ENCODE measurements around the gene VASN.
"Not testable (repeated sequence)": the region's sequence is repeated elsewhere in the genome, so short reads cannot be mapped to it uniquely, and the experiment has no call there.

VASN gene

GRCh38 chr16:4383591-4384444 lies 12.2 kb downstream of the VASN start:
- DNase-seq (ENCODE audit: low read depth in 3 of 3, low spot score in 1 of 3) = no peak

- DNase-seq (ENCODE audit: low read depth in 3 of 3, low spot score in 1 of 3) = no peak
Observed at GRCh38 chr16:4384509-4384942, 12.9 kb downstream of the VASN start.

GRCh38 chr16:4385066-4385788 lies 13.6 kb downstream of the VASN start:
- no peak for DNase-seq (ENCODE audit: low read depth in 3 of 3, low spot score in 1 of 3)

- no peak for DNase-seq (ENCODE audit: low read depth in 3 of 3, low spot score in 1 of 3)
Observed at GRCh38 chr16:4385789-4386450, 14.3 kb downstream of the VASN start.

- no peak for DNase-seq (ENCODE audit: low read depth in 3 of 3, low spot score in 1 of 3)
Observed at GRCh38 chr16:4386451-4386805, 14.8 kb downstream of the VASN start.

GRCh38 chr16:4386951-4387565 lies 15.4 kb downstream of the VASN start:
- DNase-seq (ENCODE audit: low read depth in 3 of 3, low spot score in 1 of 3) = no peak

- no peak for DNase-seq (ENCODE audit: low read depth in 3 of 3, low spot score in 1 of 3)
Observed at GRCh38 chr16:4387781-4388180, 16.1 kb downstream of the VASN start.

- DNase-seq (ENCODE audit: low read depth in 3 of 3, low spot score in 1 of 3) = no peak
Observed at GRCh38 chr16:4388271-4389021, 16.8 kb downstream of the VASN start.

- DNase-seq (ENCODE audit: low read depth in 3 of 3, low spot score in 1 of 3) = no peak
Observed at GRCh38 chr16:4389051-4389955, 17.7 kb downstream of the VASN start.

GRCh38 chr16:4390266-4391260 lies 18.9 kb downstream of the VASN start:
- no peak for DNase-seq (ENCODE audit: low read depth in 3 of 3, low spot score in 1 of 3)

GRCh38 chr16:4391631-4392381 lies 20.2 kb downstream of the VASN start:
- no peak for DNase-seq (ENCODE audit: low read depth in 3 of 3, low spot score in 1 of 3)

- no peak for DNase-seq (ENCODE audit: low read depth in 3 of 3, low spot score in 1 of 3)
Observed at GRCh38 chr16:4392382-4393239, 21.0 kb downstream of the VASN start.

GRCh38 chr16:4393240-4393600 lies 21.6 kb downstream of the VASN start:
- no peak for DNase-seq (ENCODE audit: low read depth in 3 of 3, low spot score in 1 of 3)

GRCh38 chr16:4393850-4394249 lies 22.2 kb downstream of the VASN start:
- DNase-seq (ENCODE audit: low read depth in 3 of 3, low spot score in 1 of 3) = not testable (repeated sequence)

- DNase-seq (ENCODE audit: low read depth in 3 of 3, low spot score in 1 of 3) = no peak
Observed at GRCh38 chr16:4395055-4395726, 23.5 kb downstream of the VASN start.

- no peak for DNase-seq (ENCODE audit: low read depth in 3 of 3, low spot score in 1 of 3)
Observed at GRCh38 chr16:4399001-4399730, 27.5 kb downstream of the VASN start.

All from stimulated activated CD4-positive, alpha-beta T cell treated with anti-CD3 and anti-CD28 coated beads, TNF-alpha, amount 100 ng/mL, for 1 hour (primary cell).